GM23338 (cell line): ENCODE measurements around the gene ZCCHC9. TPM values are rescaled to one million over a fixed set of nuclear protein-coding genes. Genes with fewer than 3 reads are reported as not detected.
"Not testable (repeated sequence)": the region's sequence is repeated elsewhere in the genome, so short reads cannot be mapped to it uniquely, and the experiment has no call there.

Experiments used
- ATAC-seq: fragments of 200-7000 bp; cut with Tn5 transposase; 3 replicates; pipeline ENCODE4 v1.9.1; 2020
- DNase-seq: peaks from one replicate; pipeline ENCODE4 v3.0.0-alpha.2; 2015; ENCODE audit warnings: low spot score
- H2AFZ ChIP-seq: fragments of 200-600 bp; sonication (generic); 2 replicates; pipeline ENCODE4 v1.8.0; 2016; ENCODE audit warnings: antibody characterized with exemption, mild to moderate bottlenecking, moderate library complexity
- H3F3A ChIP-seq: fragments of 200-600 bp; sonication (generic); replicated peaks from 2 replicates; pipeline ENCODE4 v1.8.0; 2017; ENCODE audit warnings: antibody characterized with exemption, mixed run types, low read depth
- H3K27ac ChIP-seq: fragments of 200-600 bp; sonication (generic); 2 replicates; pipeline ENCODE4 v1.6.1; 2016; ENCODE audit warnings: low read depth
- H3K27me3 ChIP-seq: fragments of 200-600 bp; sonication (generic); 2 replicates; pipeline ENCODE4 v1.8.0; 2016; ENCODE audit warnings: mild to moderate bottlenecking, mixed run types, moderate library complexity; ENCODE audit not compliant: insufficient read depth
- H3K36me3 ChIP-seq: fragments of 200-600 bp; sonication (generic); 2 replicates; pipeline ENCODE4 v1.8.0; 2016; ENCODE audit warnings: mild to moderate bottlenecking; ENCODE audit not compliant: insufficient read depth
- H3K4me1 ChIP-seq: fragments of 200-600 bp; sonication (generic); 2 replicates; pipeline ENCODE4 v1.8.0; 2016; ENCODE audit warnings: mild to moderate bottlenecking, moderate library complexity; ENCODE audit not compliant: insufficient read depth
- H3K4me2 ChIP-seq: fragments of 200-600 bp; sonication (generic); 2 replicates; pipeline ENCODE4 v1.7.1; 2017; ENCODE audit warnings: mixed run types
- H3K4me3 ChIP-seq: fragments of 200-600 bp; sonication (generic); 2 replicates; pipeline ENCODE4 v1.6.1; 2016; ENCODE audit warnings: mixed run types
- H3K79me2 ChIP-seq: fragments of 200-600 bp; sonication (generic); replicated peaks from 2 replicates; pipeline ENCODE4 v1.8.0; 2017; ENCODE audit warnings: mild to moderate bottlenecking; ENCODE audit not compliant: insufficient read depth
- H3K9me2 ChIP-seq: fragments of 200-600 bp; sonication (generic); 2 replicates; pipeline ENCODE4 v1.8.0; 2017; ENCODE audit not compliant: insufficient read depth
- H4K20me1 ChIP-seq: fragments of 200-600 bp; sonication (generic); replicated peaks from 2 replicates; pipeline ENCODE4 v1.8.0; 2017; ENCODE audit warnings: mild to moderate bottlenecking; ENCODE audit not compliant: insufficient read depth
- H3K27ac Mint-ChIP-seq: 2 replicates; pipeline ENCODE4 v1.8.0; 2020; ENCODE audit warnings: inconsistent platforms, mild to moderate bottlenecking, moderate library complexity, mixed read lengths
- H3K27me3 Mint-ChIP-seq: 3 replicates; pipeline ENCODE4 v1.8.0; 2022; ENCODE audit warnings: low read depth, mild to moderate bottlenecking, moderate library complexity, mixed read lengths, inconsistent platforms; ENCODE audit not compliant: insufficient read depth, poor library complexity
- H3K36me3 Mint-ChIP-seq: 3 replicates; pipeline ENCODE4 v1.8.0; 2021; ENCODE audit warnings: low read depth, mild to moderate bottlenecking, inconsistent platforms, moderate library complexity, mixed read lengths
- H3K4me1 Mint-ChIP-seq: 3 replicates; pipeline ENCODE4 v1.8.0; 2020; ENCODE audit warnings: mild to moderate bottlenecking, inconsistent platforms, mixed read lengths
- H3K4me3 Mint-ChIP-seq: 3 replicates; pipeline ENCODE4 v1.8.0; 2021; ENCODE audit warnings: moderate library complexity, mild to moderate bottlenecking, inconsistent platforms, mixed read lengths
- H3K9me3 Mint-ChIP-seq: 3 replicates; pipeline ENCODE4 v1.8.0; 2020; ENCODE audit warnings: moderate library complexity, mild to moderate bottlenecking, inconsistent platforms, mixed read lengths
- CREB1 ChIP-seq: fragments of 250-450 bp; sonication (Bioruptor Pico); IDR thresholded peaks from 2 replicates; pipeline ENCODE4 v1.5.0; 2020; ENCODE audit warnings: low read depth, mild to moderate bottlenecking, moderate library complexity
- EZH2 ChIP-seq: fragments of 200-600 bp; sonication (generic); IDR thresholded peaks from one replicate; pipeline ENCODE4 v1.8.0; 2017; ENCODE audit warnings: antibody characterized with exemption, mild to moderate bottlenecking, low read depth; ENCODE audit not compliant: unreplicated experiment
- EZH2phosphoT487 ChIP-seq: fragments of 200-600 bp; sonication (generic); IDR thresholded peaks from one replicate; pipeline ENCODE4 v1.8.1; 2018; ENCODE audit warnings: antibody characterized with exemption; ENCODE audit not compliant: unreplicated experiment
- JUNB ChIP-seq: IDR thresholded peaks from one replicate; pipeline ENCODE4 v1.6.1; 2016; ENCODE audit warnings: antibody characterized with exemption; ENCODE audit not compliant: unreplicated experiment
- ZNF331 ChIP-seq: fragments of 250-450 bp; sonication (Bioruptor Pico); IDR thresholded peaks from 2 replicates; pipeline ENCODE4 v1.5.0; 2020; ENCODE audit warnings: low read depth, mild to moderate bottlenecking, moderate library complexity
- polyA plus RNA-seq: library from polyadenylated mRNA; unstranded; fragments of >200 nt; fragmentation: Nextera tagmentation; extraction: Ambion mirVana; gene quantifications from 2 replicates; pipeline ENCODE4 v1.2.1, GENCODE V29; 2016
- total RNA-seq: library from RNA; depleted of rRNA; stranded (reverse); fragments of >200 nt; shearing (Covaris generic); gene quantifications from 2 replicates; pipeline ENCODE4 v1.2.3, GENCODE V29; 2014
- TF ChIP-seq, protein P1 (sequence below): IDR thresholded peaks from one replicate; pipeline ENCODE4 v1.6.1; 2018; ENCODE audit warnings: antibody characterized with exemption; ENCODE audit not compliant: unreplicated experiment
- TF ChIP-seq, protein P2 (sequence below), 2 experiments: fragments of 200-600 bp in 1 of 2; sonication (generic) in 1 of 2; conservative IDR thresholded peaks; 2 replicates each; pipeline versions ENCODE4 v1.5.1 to v1.6.1; 2016 to 2017; ENCODE audit warnings: antibody characterized with exemption in 2 of 2, low read depth in 2 of 2, mild to moderate bottlenecking in 2 of 2, moderate library complexity in 1 of 2
- TF ChIP-seq, protein P3 (sequence below): fragments of 250-450 bp; sonication (Bioruptor Pico); IDR thresholded peaks from 2 replicates; pipeline ENCODE4 v1.5.0; 2020; ENCODE audit warnings: mild to moderate bottlenecking, moderate library complexity
- TF ChIP-seq, protein P4 (sequence below): IDR thresholded peaks from 2 replicates; pipeline ENCODE4 v1.6.1; 2016; ENCODE audit warnings: antibody characterized with exemption

ZCCHC9 gene
- total and polyA plus RNA-seq, 2 experiments from 2014 or later: 31.1 to 48.7 TPM

DNA sequence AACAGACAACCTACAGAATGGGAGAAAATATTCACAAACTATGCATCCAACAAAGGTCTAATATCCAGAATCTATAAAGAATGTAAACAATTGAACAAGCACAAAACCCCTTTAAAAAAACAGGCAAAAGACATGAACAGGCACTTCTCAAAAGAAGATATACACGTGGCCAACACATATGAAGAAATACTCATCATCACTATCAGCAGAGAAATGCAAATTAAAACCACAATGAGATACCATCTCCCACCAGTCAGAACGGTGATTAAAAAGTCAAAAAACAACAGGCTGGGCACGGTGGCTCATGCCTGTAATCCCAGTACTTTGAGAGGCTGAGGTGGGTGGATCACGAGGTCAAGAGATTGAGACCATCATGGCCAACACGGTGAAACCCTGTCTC lies 7.4 kb upstream of the ZCCHC9 start:
- H3K36me3 Mint-ChIP-seq: peaks cover 49% of the 10 kb centered on the region
- not testable (repeated sequence) for H3K27ac Mint-ChIP-seq, ATAC-seq, H3K4me3 Mint-ChIP-seq, H3K27me3 ChIP-seq, H3F3A ChIP-seq, DNase-seq, H3K27me3 Mint-ChIP-seq, H3K9me2 ChIP-seq, H2AFZ ChIP-seq, H4K20me1 ChIP-seq, H3K27ac ChIP-seq, H3K4me3 ChIP-seq, H3K4me1 ChIP-seq, H3K4me2 ChIP-seq, H3K4me1 Mint-ChIP-seq
- H3K79me2 ChIP-seq: peaks cover 83% of the 10 kb centered on the region
- peaks cover 16% of the 10 kb centered on the region; the same call in 1 of the 2 replicates for H3K36me3 ChIP-seq
- peaks cover 45% of the 10 kb centered on the region for H3K9me3 Mint-ChIP-seq

DNA sequence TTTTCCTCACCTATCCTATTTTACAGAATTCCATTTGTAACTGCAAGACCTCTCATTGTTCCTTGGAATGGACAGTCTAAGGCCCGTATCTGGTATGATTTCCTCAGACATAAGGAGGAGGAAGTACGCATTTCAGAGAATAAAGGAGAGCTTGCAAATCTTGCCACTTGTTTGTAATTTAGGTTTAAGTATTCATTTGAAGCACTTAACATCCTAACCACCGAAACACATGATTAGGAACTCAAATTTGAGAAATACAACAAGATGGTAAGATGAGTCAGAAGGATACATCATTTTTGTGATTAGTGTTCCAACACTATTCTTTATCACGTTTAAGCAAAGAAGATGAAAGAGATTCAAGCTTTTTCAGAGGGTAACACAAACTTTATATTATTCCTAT lies 3.9 kb upstream of the ZCCHC9 start:
- H3K27ac Mint-ChIP-seq: no peak overlapping the region
- peaks cover 24% of the 10 kb centered on the region for H3K36me3 Mint-ChIP-seq
- peaks cover 72% of the 10 kb centered on the region for H3K79me2 ChIP-seq
- H3K27me3 ChIP-seq: no peaks in the 10 kb centered on the region
- peaks cover 23% of the 10 kb centered on the region for H3K9me3 Mint-ChIP-seq
- no peak overlapping the region for H3K27ac ChIP-seq
- no peak for ATAC-seq
- H2AFZ ChIP-seq: no peak overlapping the region
- peaks cover 2% of the 10 kb centered on the region for H3K27me3 Mint-ChIP-seq
- no peak for DNase-seq
- no peak overlapping the region for H3K4me3 ChIP-seq
- no peaks in the 10 kb centered on the region; the same call in none of the 2 replicates for H4K20me1 ChIP-seq
- peaks cover 8% of the 10 kb centered on the region; the same call in 1 of the 2 replicates for H3K36me3 ChIP-seq
- no peaks in the 10 kb centered on the region for H3F3A ChIP-seq
- H3K4me1 Mint-ChIP-seq: peaks cover 11% of the 10 kb centered on the region
- H3K4me3 Mint-ChIP-seq: no peak overlapping the region
- peaks cover 9% of the 10 kb centered on the region; the same call in 1 of the 2 replicates for H3K4me1 ChIP-seq
- no peaks in the 10 kb centered on the region for H3K9me2 ChIP-seq
- no peak overlapping the region for H3K4me2 ChIP-seq
- TF ChIP-seq EZH2phosphoT487: no peak
- TF ChIP-seq ZNF331 (CRISPR knock-in tag): no peak
- no peak for TF ChIP-seq CREB1 (CRISPR knock-in tag)
- TF ChIP-seq, protein P1, sequence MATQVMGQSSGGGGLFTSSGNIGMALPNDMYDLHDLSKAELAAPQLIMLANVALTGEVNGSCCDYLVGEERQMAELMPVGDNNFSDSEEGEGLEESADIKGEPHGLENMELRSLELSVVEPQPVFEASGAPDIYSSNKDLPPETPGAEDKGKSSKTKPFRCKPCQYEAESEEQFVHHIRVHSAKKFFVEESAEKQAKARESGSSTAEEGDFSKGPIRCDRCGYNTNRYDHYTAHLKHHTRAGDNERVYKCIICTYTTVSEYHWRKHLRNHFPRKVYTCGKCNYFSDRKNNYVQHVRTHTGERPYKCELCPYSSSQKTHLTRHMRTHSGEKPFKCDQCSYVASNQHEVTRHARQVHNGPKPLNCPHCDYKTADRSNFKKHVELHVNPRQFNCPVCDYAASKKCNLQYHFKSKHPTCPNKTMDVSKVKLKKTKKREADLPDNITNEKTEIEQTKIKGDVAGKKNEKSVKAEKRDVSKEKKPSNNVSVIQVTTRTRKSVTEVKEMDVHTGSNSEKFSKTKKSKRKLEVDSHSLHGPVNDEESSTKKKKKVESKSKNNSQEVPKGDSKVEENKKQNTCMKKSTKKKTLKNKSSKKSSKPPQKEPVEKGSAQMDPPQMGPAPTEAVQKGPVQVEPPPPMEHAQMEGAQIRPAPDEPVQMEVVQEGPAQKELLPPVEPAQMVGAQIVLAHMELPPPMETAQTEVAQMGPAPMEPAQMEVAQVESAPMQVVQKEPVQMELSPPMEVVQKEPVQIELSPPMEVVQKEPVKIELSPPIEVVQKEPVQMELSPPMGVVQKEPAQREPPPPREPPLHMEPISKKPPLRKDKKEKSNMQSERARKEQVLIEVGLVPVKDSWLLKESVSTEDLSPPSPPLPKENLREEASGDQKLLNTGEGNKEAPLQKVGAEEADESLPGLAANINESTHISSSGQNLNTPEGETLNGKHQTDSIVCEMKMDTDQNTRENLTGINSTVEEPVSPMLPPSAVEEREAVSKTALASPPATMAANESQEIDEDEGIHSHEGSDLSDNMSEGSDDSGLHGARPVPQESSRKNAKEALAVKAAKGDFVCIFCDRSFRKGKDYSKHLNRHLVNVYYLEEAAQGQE: no peak
- TF ChIP-seq, protein P2, sequence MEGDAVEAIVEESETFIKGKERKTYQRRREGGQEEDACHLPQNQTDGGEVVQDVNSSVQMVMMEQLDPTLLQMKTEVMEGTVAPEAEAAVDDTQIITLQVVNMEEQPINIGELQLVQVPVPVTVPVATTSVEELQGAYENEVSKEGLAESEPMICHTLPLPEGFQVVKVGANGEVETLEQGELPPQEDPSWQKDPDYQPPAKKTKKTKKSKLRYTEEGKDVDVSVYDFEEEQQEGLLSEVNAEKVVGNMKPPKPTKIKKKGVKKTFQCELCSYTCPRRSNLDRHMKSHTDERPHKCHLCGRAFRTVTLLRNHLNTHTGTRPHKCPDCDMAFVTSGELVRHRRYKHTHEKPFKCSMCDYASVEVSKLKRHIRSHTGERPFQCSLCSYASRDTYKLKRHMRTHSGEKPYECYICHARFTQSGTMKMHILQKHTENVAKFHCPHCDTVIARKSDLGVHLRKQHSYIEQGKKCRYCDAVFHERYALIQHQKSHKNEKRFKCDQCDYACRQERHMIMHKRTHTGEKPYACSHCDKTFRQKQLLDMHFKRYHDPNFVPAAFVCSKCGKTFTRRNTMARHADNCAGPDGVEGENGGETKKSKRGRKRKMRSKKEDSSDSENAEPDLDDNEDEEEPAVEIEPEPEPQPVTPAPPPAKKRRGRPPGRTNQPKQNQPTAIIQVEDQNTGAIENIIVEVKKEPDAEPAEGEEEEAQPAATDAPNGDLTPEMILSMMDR (conservative IDR thresholded peaks at IDR 0.05; ENCODE audit: low read depth in 2 of 2): no peak
- TF ChIP-seq JUNB: no peak
- TF ChIP-seq EZH2: no peak
- TF ChIP-seq, protein P3, sequence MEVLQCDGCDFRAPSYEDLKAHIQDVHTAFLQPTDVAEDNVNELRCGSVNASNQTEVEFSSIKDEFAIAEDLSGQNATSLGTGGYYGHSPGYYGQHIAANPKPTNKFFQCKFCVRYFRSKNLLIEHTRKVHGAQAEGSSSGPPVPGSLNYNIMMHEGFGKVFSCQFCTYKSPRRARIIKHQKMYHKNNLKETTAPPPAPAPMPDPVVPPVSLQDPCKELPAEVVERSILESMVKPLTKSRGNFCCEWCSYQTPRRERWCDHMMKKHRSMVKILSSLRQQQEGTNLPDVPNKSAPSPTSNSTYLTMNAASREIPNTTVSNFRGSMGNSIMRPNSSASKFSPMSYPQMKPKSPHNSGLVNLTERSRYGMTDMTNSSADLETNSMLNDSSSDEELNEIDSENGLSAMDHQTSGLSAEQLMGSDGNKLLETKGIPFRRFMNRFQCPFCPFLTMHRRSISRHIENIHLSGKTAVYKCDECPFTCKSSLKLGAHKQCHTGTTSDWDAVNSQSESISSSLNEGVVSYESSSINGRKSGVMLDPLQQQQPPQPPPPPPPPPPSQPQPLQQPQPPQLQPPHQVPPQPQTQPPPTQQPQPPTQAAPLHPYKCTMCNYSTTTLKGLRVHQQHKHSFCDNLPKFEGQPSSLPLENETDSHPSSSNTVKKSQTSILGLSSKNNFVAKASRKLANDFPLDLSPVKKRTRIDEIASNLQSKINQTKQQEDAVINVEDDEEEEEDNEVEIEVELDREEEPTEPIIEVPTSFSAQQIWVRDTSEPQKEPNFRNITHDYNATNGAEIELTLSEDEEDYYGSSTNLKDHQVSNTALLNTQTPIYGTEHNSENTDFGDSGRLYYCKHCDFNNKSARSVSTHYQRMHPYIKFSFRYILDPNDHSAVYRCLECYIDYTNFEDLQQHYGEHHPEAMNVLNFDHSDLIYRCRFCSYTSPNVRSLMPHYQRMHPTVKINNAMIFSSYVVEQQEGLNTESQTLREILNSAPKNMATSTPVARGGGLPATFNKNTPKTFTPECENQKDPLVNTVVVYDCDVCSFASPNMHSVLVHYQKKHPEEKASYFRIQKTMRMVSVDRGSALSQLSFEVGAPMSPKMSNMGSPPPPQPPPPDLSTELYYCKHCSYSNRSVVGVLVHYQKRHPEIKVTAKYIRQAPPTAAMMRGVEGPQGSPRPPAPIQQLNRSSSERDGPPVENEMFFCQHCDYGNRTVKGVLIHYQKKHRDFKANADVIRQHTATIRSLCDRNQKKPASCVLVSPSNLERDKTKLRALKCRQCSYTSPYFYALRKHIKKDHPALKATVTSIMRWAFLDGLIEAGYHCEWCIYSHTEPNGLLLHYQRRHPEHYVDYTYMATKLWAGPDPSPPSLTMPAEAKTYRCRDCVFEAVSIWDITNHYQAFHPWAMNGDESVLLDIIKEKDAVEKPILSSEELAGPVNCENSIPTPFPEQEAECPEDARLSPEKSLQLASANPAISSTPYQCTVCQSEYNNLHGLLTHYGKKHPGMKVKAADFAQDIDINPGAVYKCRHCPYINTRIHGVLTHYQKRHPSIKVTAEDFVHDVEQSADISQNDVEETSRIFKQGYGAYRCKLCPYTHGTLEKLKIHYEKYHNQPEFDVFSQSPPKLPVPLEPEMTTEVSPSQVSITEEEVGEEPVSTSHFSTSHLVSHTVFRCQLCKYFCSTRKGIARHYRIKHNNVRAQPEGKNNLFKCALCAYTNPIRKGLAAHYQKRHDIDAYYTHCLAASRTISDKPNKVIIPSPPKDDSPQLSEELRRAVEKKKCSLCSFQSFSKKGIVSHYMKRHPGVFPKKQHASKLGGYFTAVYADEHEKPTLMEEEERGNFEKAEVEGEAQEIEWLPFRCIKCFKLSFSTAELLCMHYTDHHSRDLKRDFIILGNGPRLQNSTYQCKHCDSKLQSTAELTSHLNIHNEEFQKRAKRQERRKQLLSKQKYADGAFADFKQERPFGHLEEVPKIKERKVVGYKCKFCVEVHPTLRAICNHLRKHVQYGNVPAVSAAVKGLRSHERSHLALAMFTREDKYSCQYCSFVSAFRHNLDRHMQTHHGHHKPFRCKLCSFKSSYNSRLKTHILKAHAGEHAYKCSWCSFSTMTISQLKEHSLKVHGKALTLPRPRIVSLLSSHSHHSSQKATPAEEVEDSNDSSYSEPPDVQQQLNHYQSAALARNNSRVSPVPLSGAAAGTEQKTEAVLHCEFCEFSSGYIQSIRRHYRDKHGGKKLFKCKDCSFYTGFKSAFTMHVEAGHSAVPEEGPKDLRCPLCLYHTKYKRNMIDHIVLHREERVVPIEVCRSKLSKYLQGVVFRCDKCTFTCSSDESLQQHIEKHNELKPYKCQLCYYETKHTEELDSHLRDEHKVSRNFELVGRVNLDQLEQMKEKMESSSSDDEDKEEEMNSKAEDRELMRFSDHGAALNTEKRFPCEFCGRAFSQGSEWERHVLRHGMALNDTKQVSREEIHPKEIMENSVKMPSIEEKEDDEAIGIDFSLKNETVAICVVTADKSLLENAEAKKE (CRISPR knock-in tag): no peak
- TF ChIP-seq, protein P4, sequence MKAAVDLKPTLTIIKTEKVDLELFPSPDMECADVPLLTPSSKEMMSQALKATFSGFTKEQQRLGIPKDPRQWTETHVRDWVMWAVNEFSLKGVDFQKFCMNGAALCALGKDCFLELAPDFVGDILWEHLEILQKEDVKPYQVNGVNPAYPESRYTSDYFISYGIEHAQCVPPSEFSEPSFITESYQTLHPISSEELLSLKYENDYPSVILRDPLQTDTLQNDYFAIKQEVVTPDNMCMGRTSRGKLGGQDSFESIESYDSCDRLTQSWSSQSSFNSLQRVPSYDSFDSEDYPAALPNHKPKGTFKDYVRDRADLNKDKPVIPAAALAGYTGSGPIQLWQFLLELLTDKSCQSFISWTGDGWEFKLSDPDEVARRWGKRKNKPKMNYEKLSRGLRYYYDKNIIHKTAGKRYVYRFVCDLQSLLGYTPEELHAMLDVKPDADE: no peak
